DOHH2 (cell line): ENCODE results near the gene INPP4B.

Source experiments
- CTCF ChIP-seq: fragments of 200-600 bp; sonication (generic); IDR thresholded peaks from one replicate; pipeline ENCODE4 v1.5.1; 2014; ENCODE audit warnings: antibody characterized with exemption, mild to moderate bottlenecking, low read depth, low read length; ENCODE audit not compliant: poor library complexity, severe bottlenecking
- EZH2phosphoT487 ChIP-seq: fragments of 200-600 bp; sonication (generic); IDR thresholded peaks from 2 replicates; pipeline ENCODE4 v1.6.1; 2017; ENCODE audit warnings: borderline replicate concordance, mild to moderate bottlenecking, antibody characterized with exemption, low read length, moderate library complexity, mixed read lengths

- TF ChIP-seq CTCF: no peak
- no peak for TF ChIP-seq EZH2phosphoT487
Measured at GRCh38 chr4:142376204-142376603, 469.9 kb downstream of the INPP4B start.
